CD4-positive, alpha-beta T cell (primary cell): ENCODE measurements around the gene KCNN1. TPM values are rescaled to one million over a fixed set of nuclear protein-coding genes. Genes with fewer than 3 reads are reported as not detected.

Experiments
- ATAC-seq: fragments of 200-7000 bp; cut with Tn5 transposase; one replicate; pipeline ENCODE4 v1.10.0; 2022; ENCODE audit warnings: mild to moderate bottlenecking; ENCODE audit not compliant: poor library complexity
- CTCF ChIA-PET: fragments of 350-600 bp; sonication (Branson Sonifier 250); formaldehyde crosslinking; loops from one replicate; lab custom pipeline; 2021; ENCODE audit warnings: antibody characterized with exemption, inconsistent platforms; lab: Charles Lee
- POLR2A ChIA-PET: fragments of 350-600 bp; sonication (Branson Sonifier 250); formaldehyde crosslinking; loops from one replicate; lab custom pipeline; 2021; ENCODE audit warnings: antibody characterized with exemption, inconsistent platforms; lab: Charles Lee
- DNase-seq, 14 experiments: peaks; one replicate each; pipeline ENCODE4 v3.0.0-alpha.2; 2013 to 2020; ENCODE audit warnings: mixed read lengths in 2 of 14
- H3K27ac ChIP-seq, 2 donors: one replicate each; pipeline versions ENCODE4 v1.5.1 to v1.7.0; 2013; ENCODE audit warnings: low read length in 2 of 2, low read depth in 1 of 2, mild to moderate bottlenecking in 1 of 2
- H3K27me3 ChIP-seq, 2 experiments: 1 replicate in 1 of 2; 2 replicates in 1 of 2; pipeline versions ENCODE4 v1.6.1 to v1.7.0; 2013; ENCODE audit warnings: low read length in 2 of 2, control low read depth in 1 of 2, mild to moderate bottlenecking in 1 of 2, moderate library complexity in 1 of 2; ENCODE audit not compliant: insufficient read depth in 2 of 2, control insufficient read depth in 1 of 2
- H3K36me3 ChIP-seq: one replicate; pipeline ENCODE4 v1.6.1; 2013; ENCODE audit warnings: low read length, control low read depth; ENCODE audit not compliant: insufficient read depth
- H3K4me1 ChIP-seq: one replicate; pipeline ENCODE4 v1.6.1; 2013; ENCODE audit warnings: low read length, control low read depth; ENCODE audit not compliant: insufficient read depth
- H3K4me3 ChIP-seq: one replicate; pipeline ENCODE4 v1.5.1; 2013; ENCODE audit warnings: mild to moderate bottlenecking, low read length, moderate library complexity
- H3K9me3 ChIP-seq, 2 experiments: 1 replicate in 1 of 2; 2 replicates in 1 of 2; pipeline versions ENCODE4 v1.6.1 to v1.7.0; 2013; ENCODE audit warnings: low read length in 2 of 2, mild to moderate bottlenecking in 2 of 2, control low read depth in 1 of 2, moderate library complexity in 1 of 2; ENCODE audit not compliant: control insufficient read depth in 1 of 2, insufficient read depth in 1 of 2
- H3K27ac Mint-ChIP-seq: one replicate; pipeline ENCODE4 v1.8.0; 2020; ENCODE audit warnings: mixed read lengths
- H3K27me3 Mint-ChIP-seq: one replicate; pipeline ENCODE4 v1.8.0; 2021; ENCODE audit warnings: mixed read lengths
- H3K36me3 Mint-ChIP-seq: one replicate; pipeline ENCODE4 v1.8.0; 2021; ENCODE audit warnings: low read depth, mixed read lengths
- H3K4me1 Mint-ChIP-seq: one replicate; pipeline ENCODE4 v1.8.0; 2021; ENCODE audit warnings: low read depth, mixed read lengths
- H3K4me3 Mint-ChIP-seq: one replicate; pipeline ENCODE4 v1.8.0; 2020; ENCODE audit warnings: mild to moderate bottlenecking, mixed read lengths
- H3K9me3 Mint-ChIP-seq: one replicate; pipeline ENCODE4 v1.8.0; 2020; ENCODE audit warnings: mixed read lengths
- CTCF ChIP-seq: fragments of 200-600 bp; IDR thresholded peaks from one replicate; pipeline ENCODE4 v1.8.0; 2022; ENCODE audit warnings: antibody characterized with exemption, mild to moderate bottlenecking
- intact Hi-C, 2 experiments: fragments of 100-400 bp; cut with DNase I in 1 of 2; cut with micrococcal nuclease in 1 of 2; formaldehyde crosslinking; loops; one replicate each; pipeline versions ENCODE4 v1.15.1 to v1.9.0; 2023 to 2025; cut with DNase I, micrococcal nuclease
- total RNA-seq, 174 experiments: library from RNA in 2 of 174; stranded (reverse) in 2 of 174; gene quantifications; one replicate each; pipeline ENCODE4 v1.2.3 and lab custom pipeline; 2021 to 2026

KCNN1 gene
- total RNA-seq, 2 experiments from 2014 or later = not detected

GRCh38 chr19:17933414-17934129, 33.3 kb upstream of the KCNN1 start:
- ATAC-seq (no peak), DNase-seq (peak in 1 of 14 experiments; percentile 44)
- Mint-ChIP-seq H3K4me3 (peak overlapping the region; percentile 94), H3K27me3 (no peaks in the 10 kb centered on the region), H3K9me3 (no peaks in the 10 kb centered on the region), H3K4me1 (peaks cover 19% of the 10 kb centered on the region), H3K27ac (peak overlapping the region; percentile 96), H3K36me3 (peaks cover 11% of the 10 kb centered on the region)
- Histone ChIP-seq H3K27ac (peak overlapping the region; percentile 81 to 93), H3K4me3 (peak overlapping the region; percentile 76), H3K4me1 (peaks cover 22% of the 10 kb centered on the region), H3K36me3 (peaks cover 14% of the 10 kb centered on the region), H3K9me3 (no peaks in the 10 kb centered on the region), H3K27me3 (no peaks in the 10 kb centered on the region)
- no peak for TF ChIP-seq CTCF
- POLR2A ChIA-PET = interaction anchor here (0.9 to 5.3 kb wide), 22 partner anchors 10 to 347 kb away, joined by 3 to 275 read pairs (median 4); partner anchors contain the start of genes ARRDC2, JAK3, MAP1S and MPV17L2
- CTCF ChIA-PET = interaction anchor here (0.8 to 6.7 kb wide), 19 partner anchors 13 to 437 kb away, joined by 3 to 226 read pairs (median 7); partner anchors contain the start of genes JAK3, PIK3R2, RPL18A and SLC5A5
- intact Hi-C loops = loop anchor here (2.0 to 5.0 kb wide), 3 partner anchors 63 to 229 kb away; partner anchors contain the start of gene SLC5A5 (in 1 of the 2)

- ChIA-PET CTCF (interaction anchor here (0.9 to 1.4 kb wide), 2 partner anchors 60 to 77 kb away, joined by 4 to 6 read pairs; partner anchors contain the start of gene RPL18A), POLR2A (no interaction called here)
- Histone ChIP-seq H3K4me3 (no peak overlapping the region), H3K27ac (no peak overlapping the region), H3K27me3 (no peaks in the 10 kb centered on the region), H3K36me3 (peaks cover 16% of the 10 kb centered on the region), H3K4me1 (peaks cover 22% of the 10 kb centered on the region), H3K9me3 (no peaks in the 10 kb centered on the region)
- Mint-ChIP-seq H3K9me3 (no peaks in the 10 kb centered on the region), H3K36me3 (peaks cover 17% of the 10 kb centered on the region), H3K4me3 (no peak overlapping the region), H3K4me1 (peaks cover 19% of the 10 kb centered on the region), H3K27ac (no peak overlapping the region), H3K27me3 (no peaks in the 10 kb centered on the region)
- TF ChIP-seq CTCF = no peak
- ATAC-seq (no peak), DNase-seq (peak in 1 of 14 experiments; percentile 42)
- intact Hi-C loops = loop anchor here in 1 of 2 experiments (5.0 kb wide), 2 partner anchors 231 to 316 kb away; no protein-coding TSS in a partner anchor
Measured at GRCh38 chr19:17936379-17936778, 30.5 kb upstream of the KCNN1 start.

- no peaks in the 10 kb centered on the region for H3K9me3 ChIP-seq
- Mint-ChIP-seq H3K9me3 (no peaks in the 10 kb centered on the region), H3K4me1 (peaks cover 17% of the 10 kb centered on the region), H3K4me3 (peak overlapping the region; percentile 7), H3K27ac (no peak overlapping the region), H3K36me3 (peaks cover 17% of the 10 kb centered on the region), H3K27me3 (no peaks in the 10 kb centered on the region)
- H3K27ac ChIP-seq = no peak overlapping the region
- no peak overlapping the region for H3K4me3 ChIP-seq
- H3K27me3 ChIP-seq = no peaks in the 10 kb centered on the region
- intact Hi-C loops = loop anchor here in 1 of 2 experiments (5.0 kb wide), 2 partner anchors 230 to 315 kb away; no protein-coding TSS in a partner anchor
- no peak for TF ChIP-seq CTCF
- CTCF ChIA-PET = interaction anchor here (0.7 to 4.3 kb wide), 17 partner anchors 10 to 451 kb away, joined by 3 to 89 read pairs (median 5); partner anchors contain the start of genes ARRDC2, RPL18A and SLC5A5
- peaks cover 18% of the 10 kb centered on the region for H3K36me3 ChIP-seq
- POLR2A ChIA-PET = interaction anchor here (1.6 kb wide), 2 partner anchors 59 to 78 kb away, joined by 8 to 25 read pairs; partner anchors contain the start of gene RPL18A
- peaks cover 14% of the 10 kb centered on the region for H3K4me1 ChIP-seq
- DNase-seq (peak in 1 of 14 experiments; percentile 17), ATAC-seq (no peak)
Measured at GRCh38 chr19:17937371-17937900, 29.5 kb upstream of the KCNN1 start.
